ENCODE data around the gene ALPK1. TPM values are rescaled to one million over a fixed set of nuclear protein-coding genes. Genes with fewer than 3 reads are reported as not detected.
A peak's percentile ranks its signal among the peaks of the same experiment; 100 is the strongest.

ALPK1 gene
- polyA plus RNA-seq, 3 donors = 10.3 to 10.9 (median 10.5) TPM

DNA sequence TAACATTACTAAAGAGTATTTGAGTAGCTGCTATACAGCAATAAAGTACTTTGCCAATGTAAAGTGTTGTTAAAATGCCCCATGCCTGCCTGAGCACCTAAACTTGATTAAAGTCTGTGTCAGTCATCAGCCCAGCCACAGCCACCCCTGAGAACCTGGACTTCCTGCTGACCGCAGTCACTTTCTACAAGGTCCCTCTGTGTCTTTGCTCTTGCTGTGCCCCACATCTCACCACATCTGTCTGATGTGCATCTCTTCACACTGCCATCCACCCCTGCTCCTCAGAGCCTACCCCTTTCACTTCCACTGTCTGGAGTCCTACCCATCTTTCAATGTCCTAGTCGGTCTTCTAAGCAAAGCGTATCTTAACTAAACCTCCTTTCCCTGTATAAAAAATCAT is 25.7 kb downstream of the ALPK1 start:
- no peak for DNase-seq (ENCODE audit: low read depth in 3 of 3, low spot score in 2 of 3)

DNA sequence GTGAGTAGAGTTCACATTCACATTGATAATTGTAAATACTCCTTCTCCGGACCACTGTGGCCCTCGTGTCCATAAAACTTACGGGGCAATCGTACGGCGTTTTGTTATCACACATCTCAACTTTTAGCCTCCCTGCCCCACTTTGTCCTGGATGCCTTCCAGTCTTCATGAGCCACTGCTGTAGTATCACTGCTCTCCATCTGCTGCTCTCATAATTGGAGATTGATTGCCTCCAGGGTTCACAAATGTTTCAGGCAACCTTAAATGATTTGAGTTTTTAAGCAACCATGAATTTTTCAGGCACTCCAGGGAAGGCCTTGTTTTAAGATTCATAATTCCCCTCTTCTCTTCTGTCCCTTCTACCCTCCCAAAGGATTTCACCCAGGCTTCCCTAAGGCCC is 28.4 kb downstream of the ALPK1 start:
- no peak for DNase-seq (ENCODE audit: low read depth in 3 of 3, low spot score in 2 of 3)

- peak in 2 of 3 donors; percentile 32 to 38 for DNase-seq (ENCODE audit: low read depth in 3 of 3, low spot score in 2 of 3)
Measured at GRCh38 chr4:112327965-112328733, 31.0 kb downstream of the ALPK1 start.

DNA sequence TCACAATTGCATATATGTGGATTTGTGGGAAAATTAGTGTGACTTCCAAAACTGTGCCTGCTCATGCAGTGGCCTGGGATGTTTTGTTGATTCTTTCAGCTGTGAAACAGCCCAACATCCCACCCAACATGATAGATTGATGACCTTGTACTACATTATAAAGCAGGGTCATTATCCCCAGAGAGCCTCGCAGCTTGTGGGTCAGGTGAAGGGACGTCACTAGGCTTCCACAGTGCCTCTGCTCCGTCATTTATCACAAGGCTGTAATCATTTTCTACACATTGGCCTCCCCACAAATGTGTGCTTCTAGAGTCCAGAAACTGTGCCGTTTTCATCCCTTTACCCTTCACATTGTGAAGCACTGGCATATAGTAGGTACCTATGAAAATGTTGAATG is 31.6 kb downstream of the ALPK1 start:
- no peak for DNase-seq (ENCODE audit: low read depth in 3 of 3, low spot score in 2 of 3)

DNA sequence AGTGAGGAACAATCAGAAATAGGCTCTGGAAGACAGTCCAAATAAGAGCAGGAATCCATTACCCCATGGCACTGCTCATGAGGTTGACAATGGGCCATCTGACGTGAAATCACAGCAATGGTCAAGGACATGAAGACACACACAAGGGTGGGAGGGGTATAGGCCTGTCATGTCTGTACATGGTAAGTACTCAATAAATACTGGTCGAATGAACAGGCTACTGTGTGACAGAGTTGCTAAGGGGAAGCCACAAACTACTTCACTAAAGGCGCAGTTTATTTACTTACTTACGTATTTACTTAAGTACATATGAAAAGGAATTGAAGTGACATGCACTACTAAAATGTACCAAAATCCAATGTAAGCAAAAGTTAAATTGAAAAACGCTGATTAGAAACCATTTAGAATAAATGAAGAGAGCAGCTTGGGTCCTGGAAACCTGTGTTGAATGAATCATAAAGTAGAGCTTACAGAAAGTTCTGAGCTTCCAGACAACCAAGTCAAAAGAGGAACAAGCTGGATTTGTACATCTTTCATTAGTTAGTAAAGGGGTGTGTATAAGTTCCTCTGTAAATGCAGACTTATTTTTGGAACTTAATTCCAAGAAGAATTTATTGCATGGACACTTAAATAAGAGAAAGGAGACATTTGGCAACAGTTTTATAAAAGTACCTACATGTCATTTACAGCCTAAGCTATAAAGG is 32.7 kb downstream of the ALPK1 start:
- no peak for DNase-seq (ENCODE audit: low read depth in 3 of 3, low spot score in 2 of 3)

DNA sequence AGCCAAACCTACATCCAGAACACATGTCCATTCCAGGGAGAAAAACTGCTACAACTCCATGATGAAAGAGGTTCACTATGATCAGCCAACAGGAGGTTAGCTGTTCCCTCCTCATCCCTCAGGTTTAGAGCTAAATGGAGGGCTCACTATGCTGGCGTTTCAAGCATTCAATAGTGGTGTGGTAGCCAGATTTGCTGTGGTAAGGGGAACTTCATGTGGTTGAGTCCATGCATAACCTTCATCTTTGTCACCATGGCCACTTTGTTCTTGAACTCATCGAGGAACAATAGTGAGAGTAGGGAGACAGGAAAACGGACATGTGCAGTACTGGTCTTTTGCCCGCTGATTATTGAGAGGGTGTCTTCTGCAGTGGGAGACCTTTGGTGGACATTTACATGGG is 33.8 kb downstream of the ALPK1 start:
- DNase-seq (ENCODE audit: low read depth in 3 of 3, low spot score in 2 of 3) = no peak

DNA sequence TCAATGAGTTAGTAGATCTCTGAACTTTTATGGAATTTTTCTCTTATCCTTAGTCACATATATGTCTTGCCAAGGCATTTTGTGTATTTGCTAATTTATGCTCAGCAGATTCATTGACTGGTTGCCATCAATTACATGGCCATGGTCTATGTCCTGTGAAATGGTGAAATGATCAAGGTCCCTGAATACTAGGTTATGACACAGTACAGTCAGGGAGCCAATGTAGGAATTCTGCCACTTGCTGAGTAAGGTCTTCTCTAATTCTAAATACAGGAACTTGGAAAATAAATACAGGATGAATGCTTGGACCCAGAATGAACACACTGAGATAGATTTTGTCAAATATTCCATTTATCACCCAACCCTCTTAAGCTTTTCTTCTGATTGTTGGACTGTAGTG is 35.2 kb downstream of the ALPK1 start:
- DNase-seq (ENCODE audit: low read depth in 3 of 3, low spot score in 2 of 3) = no peak

DNA sequence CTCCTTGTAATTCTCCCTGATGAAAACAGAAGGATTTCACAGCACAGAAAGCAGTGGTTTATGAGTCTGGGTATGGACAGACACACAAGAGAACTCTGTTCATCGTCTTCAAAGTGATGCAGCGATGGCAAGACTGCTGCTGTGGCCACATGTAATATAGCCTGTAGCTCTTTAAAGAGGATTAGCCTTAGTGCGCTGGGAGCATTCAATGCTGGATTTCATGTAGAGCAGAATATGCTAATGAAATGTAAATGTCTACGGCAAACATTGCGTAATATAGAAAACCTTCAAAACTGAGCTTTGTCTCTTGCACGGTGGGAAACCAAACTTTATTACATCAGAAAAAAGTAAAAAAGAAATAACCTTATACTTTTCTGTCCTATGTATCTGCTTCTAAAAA is 42.9 kb downstream of the ALPK1 start:
- DNase-seq (ENCODE audit: low read depth in 3 of 3, low spot score in 2 of 3) = no peak

DNA sequence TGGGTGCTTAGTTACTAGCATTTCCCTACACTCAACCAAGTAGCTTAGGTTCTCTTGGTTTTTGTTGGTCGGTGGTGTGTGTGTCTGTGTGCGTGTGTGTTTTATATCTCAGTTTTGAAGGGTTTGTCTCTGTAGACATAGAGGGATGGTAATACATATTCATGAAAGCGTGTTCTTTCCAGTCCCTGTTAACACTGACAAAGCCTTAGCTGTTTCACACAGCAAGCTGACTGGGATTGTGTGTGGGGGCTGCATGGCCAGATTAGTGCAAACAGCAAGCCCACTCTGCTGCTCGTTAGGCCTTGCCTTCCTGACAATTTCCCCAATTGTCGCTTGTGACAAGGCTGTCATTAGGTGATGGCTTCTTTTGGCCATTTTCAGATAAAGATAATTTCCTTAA is 43.9 kb downstream of the ALPK1 start:
- DNase-seq (ENCODE audit: low read depth in 3 of 3, low spot score in 2 of 3) = no peak

DNA sequence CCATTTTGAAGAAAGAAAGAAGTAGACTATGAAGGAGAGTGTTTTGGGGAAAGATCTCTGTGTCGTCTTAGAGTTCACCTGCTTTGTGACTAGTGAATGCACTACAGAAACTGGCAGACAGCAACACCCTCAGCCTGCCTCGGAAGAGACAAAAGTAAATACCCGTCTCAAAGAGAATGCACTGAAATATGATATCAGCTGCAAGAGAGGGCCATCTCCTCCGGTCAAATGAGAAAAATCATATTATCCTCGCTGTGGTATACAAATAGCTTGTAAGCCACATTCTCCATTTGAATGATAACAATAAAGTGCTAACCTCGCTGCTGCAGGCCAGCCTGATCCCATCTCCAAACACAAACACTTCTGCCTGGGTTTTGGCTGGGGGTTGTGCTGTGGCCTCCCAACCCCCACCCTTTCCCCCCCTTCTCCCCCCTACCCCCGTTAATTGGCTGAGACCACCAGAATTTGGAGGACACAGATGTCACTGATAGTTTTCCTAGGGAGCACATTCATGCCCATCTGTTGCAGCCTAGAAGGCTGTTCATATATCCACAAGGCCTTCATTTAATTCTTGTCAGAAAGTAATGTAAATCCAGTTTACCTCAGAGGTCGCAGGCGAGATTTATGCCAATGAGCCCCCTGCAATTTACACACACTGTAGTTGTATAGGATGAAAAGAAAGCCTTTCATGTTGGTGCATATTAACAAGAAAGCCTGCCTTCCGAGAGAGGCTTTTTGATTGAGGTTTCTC is 46.3 kb downstream of the ALPK1 start:
- no peak for DNase-seq (ENCODE audit: low read depth in 3 of 3, low spot score in 2 of 3)

DNA sequence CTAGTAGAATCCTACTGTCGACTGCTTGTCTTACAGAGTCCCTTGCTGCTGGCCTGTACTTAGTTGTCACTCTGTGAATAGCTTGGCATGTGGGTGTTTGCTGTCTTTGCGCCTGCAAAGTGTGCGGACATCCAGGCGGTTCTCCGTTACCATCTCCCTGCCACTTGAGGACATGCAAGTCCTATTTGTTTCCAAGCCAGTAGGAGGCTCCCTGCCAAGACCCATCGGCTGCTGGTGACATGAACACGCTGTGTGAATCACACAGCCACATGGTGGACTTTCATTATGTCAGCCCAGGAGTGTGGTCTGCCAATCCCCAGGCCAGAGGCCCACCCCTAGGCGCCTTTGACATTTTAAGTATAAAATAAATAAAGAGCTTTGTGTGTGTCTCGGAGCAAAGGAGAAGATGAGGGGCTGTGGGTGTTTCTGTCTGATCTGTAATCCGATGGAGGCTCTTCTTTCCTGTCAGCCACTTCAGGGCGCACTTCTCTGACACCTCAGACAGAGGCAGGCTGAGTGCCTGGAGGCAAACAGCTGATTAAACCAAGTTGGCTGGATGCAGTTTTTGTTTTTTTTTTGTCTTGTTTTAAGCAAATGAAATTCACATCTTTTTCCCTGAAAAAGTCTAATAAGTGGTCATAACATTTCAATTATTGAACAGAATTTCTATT is 51.5 kb downstream of the ALPK1 start:
- no peak for DNase-seq (ENCODE audit: low read depth in 3 of 3, low spot score in 2 of 3)

DNA sequence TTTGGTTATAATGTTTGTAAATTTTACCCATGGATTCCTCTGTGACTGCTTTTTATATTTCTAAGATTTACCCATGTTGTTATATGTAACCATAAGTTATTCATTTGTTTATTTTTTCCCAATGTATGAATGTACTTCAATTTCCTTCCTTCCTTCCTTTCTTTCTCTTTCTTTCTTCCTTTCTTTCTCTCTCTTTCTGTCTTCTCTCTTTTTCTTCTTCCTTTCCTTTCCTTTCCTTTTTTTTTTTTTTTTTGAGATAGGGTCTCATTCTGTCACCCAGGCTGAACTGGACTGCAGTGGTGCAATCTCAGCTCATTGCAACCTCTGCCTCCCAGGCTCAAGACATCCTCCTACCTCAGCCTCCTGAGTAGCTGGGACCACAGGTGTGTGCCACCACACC is 55.6 kb downstream of the ALPK1 start:
- no peak for DNase-seq (ENCODE audit: low read depth in 3 of 3, low spot score in 2 of 3)

GRCh38 chr4:112355662-112356061 is 58.5 kb downstream of the ALPK1 start:
- no peak for DNase-seq (ENCODE audit: low read depth in 3 of 3, low spot score in 2 of 3)

- DNase-seq (ENCODE audit: low read depth in 3 of 3, low spot score in 2 of 3) = no peak
Measured at GRCh38 chr4:112357453-112357852, 60.3 kb downstream of the ALPK1 start.

DNA sequence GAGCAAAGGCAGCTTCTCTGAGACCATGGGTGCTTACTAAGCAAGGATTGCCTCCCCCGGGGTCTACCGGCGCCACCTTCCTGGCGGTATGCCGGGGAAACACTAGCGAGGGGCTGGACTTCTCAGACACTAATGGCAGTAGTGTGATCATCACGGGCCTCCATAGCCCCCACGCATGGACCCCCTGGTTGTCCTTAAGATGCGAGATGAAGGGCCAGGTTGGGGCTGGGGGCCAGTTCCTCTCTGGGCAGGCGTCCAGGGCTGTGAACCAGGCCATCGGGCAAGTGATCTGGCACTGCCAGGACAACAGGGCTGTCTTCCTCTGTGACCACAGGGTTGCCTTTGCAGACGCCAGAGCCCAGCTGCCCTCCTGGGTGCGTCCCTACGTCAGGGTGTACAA is 60.7 kb downstream of the ALPK1 start:
- DNase-seq (ENCODE audit: low read depth in 3 of 3, low spot score in 2 of 3) = no peak

DNA sequence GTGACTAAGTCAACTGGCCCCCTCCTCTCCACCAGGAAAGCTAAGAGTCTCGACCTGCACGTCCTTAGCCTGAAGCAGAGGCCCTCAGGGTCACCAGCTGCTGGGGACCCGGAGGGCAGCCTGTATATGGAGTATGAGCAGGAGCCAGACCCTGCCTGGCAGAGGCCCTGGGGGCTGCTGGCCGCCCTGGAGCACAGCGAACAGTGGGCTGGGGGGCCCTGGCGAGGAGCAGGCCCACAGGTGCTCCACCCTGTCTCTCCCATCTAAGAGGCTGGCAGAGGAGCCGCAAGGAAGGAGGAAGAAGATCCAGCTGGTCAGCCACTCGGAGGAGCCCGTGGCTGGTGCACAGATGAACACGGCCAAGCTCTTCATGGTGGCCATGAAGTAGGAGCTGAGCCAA is 61.2 kb downstream of the ALPK1 start:
- DNase-seq (ENCODE audit: low read depth in 3 of 3, low spot score in 2 of 3) = no peak

DNA sequence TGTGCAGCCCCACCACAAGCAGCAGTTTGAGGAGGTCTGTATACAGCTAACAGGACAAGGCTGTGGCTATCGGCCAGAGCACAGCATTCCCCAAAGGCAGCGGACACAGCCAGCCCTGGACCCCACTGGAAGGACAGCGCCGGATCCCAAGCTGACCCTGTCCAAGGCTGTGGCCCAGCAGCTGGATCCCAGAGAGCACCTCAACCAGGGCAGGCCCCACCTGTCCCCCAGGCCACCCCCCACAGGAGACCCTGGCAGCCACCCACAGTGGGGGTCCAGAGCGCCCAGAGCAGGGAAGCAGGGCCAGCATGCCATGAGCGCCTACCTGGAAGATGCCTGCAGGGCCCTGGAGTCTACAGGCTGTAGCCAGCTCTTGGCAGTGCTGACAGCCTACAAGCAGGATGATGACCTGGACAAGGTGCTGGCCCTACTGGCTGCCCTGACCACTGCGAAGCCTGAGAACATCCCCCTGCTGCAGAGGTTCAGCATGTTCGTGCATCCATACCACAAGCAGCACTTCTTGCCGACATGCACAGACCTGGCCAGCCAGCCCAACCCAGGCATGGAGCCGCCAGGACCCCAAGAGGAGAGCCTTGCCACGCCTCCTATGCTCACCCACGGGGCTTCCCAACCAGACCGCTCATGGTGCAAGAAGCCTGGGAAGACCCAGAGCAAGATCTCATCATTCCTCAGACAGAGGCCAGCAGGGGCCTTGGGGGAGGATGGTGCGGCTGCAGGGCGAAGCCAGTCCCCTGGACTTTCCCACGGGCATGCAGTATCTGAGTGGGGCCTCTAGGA is 62.0 kb downstream of the ALPK1 start:
- DNase-seq (ENCODE audit: low read depth in 3 of 3, low spot score in 2 of 3) = no peak

DNA sequence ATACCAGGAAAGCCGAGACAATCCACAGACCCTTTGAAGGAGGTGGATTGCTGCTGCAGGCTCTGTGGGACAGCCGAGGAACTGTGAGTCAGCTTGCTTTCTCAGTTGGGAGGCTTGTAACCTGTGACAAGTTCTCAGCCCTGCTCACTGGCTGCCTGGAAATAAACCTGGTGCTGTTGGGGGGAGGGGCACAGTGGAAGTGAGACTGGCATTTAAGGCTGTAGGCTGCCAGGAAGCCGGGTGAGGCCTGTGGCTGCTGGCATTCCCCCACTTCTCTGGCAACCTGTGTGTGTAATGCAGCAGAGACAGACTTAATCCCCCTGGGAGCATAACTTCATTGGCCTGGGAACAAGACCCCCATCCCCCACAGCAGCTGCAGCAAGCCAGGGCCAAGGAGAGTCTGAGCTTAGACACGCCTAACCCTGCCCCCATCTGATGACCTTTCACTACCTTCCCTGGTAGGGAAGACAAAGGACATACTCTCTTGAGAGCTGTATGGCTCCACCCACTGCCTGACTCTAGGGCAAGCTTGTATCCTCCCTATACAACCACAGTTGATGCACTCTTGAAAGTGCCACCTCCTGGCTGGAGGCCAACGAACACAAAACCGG is 64.1 kb downstream of the ALPK1 start:
- DNase-seq (ENCODE audit: low read depth in 3 of 3, low spot score in 2 of 3) = no peak

- DNase-seq (ENCODE audit: low read depth in 3 of 3, low spot score in 2 of 3) = no peak
Measured at GRCh38 chr4:112370466-112370865, 73.3 kb downstream of the ALPK1 start.

DNA sequence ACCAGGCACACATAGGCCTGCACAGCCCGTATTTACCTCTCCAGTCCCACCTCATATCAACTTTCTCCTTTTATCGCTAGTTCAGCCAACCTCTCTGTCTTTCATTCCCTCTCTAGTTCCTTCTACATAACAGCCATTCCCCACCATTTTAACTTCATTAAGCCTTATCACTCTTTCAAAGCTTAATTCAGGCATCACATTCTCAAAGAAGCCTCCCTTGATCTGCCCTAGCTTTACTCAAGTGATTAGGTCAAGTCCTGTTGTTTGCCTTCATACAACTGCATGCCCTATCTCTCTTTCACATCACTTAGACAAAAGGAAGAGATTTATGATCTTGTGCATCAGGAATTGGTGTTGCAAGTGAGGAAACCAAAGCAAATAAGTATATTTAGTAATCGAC is 74.2 kb downstream of the ALPK1 start:
- no peak for DNase-seq (ENCODE audit: low read depth in 3 of 3, low spot score in 2 of 3)
